NCI-H460 (cell line): ENCODE results near the gene TMEM63C. TPM values are rescaled to one million over a fixed set of nuclear protein-coding genes. Genes with fewer than 3 reads are reported as not detected.

Experiments used
- DNase-seq: peaks from one replicate; pipeline ENCODE4 v3.0.0-alpha.2; 2016; ENCODE audit warnings: low read depth; ENCODE audit errors: extremely low read depth
- total RNA-seq: library from RNA; depleted of rRNA; stranded (reverse); fragments of >200 nt; shearing (Covaris generic); gene quantifications from 2 replicates; pipeline ENCODE4 v1.2.3, GENCODE V29; 2014

Gene TMEM63C
- total RNA-seq, 1 experiment from 2014 or later = not detected

GRCh38 chr14:77219591-77219990 is 38.0 kb downstream of the TMEM63C start:
- no peak for DNase-seq

- no peak for DNase-seq
Measured at GRCh38 chr14:77220246-77221017, 38.8 kb downstream of the TMEM63C start.

GRCh38 chr14:77221241-77221871 is 39.8 kb downstream of the TMEM63C start:
- DNase-seq = no peak

GRCh38 chr14:77222546-77223225 is 41.1 kb downstream of the TMEM63C start:
- no peak for DNase-seq

GRCh38 chr14:77224212-77224611 is 42.6 kb downstream of the TMEM63C start:
- no peak for DNase-seq

- no peak for DNase-seq
Measured at GRCh38 chr14:77225254-77225653, 43.7 kb downstream of the TMEM63C start.

GRCh38 chr14:77225892-77226557 is 44.4 kb downstream of the TMEM63C start:
- no peak for DNase-seq

- no peak for DNase-seq
Measured at GRCh38 chr14:77228056-77228455, 46.5 kb downstream of the TMEM63C start.

- no peak for DNase-seq
Measured at GRCh38 chr14:77230914-77231313, 49.3 kb downstream of the TMEM63C start.

GRCh38 chr14:77231721-77232120 is 50.1 kb downstream of the TMEM63C start:
- no peak for DNase-seq

- no peak for DNase-seq
Measured at GRCh38 chr14:77236814-77237213, 55.2 kb downstream of the TMEM63C start.

GRCh38 chr14:77238356-77238755 is 56.8 kb downstream of the TMEM63C start:
- DNase-seq = no peak

GRCh38 chr14:77238996-77239395 is 57.4 kb downstream of the TMEM63C start:
- DNase-seq = no peak

- DNase-seq = no peak
Measured at GRCh38 chr14:77239412-77239811, 57.8 kb downstream of the TMEM63C start.

- DNase-seq = no peak
Measured at GRCh38 chr14:77240336-77240915, 58.8 kb downstream of the TMEM63C start.

GRCh38 chr14:77241955-77242354 is 60.4 kb downstream of the TMEM63C start:
- no peak for DNase-seq

- no peak for DNase-seq
Measured at GRCh38 chr14:77242752-77243151, 61.2 kb downstream of the TMEM63C start.

- DNase-seq = no peak
Measured at GRCh38 chr14:77243853-77244252, 62.3 kb downstream of the TMEM63C start.

GRCh38 chr14:77245820-77246219 is 64.2 kb downstream of the TMEM63C start:
- DNase-seq = no peak

- no peak for DNase-seq
Measured at GRCh38 chr14:77246784-77247183, 65.2 kb downstream of the TMEM63C start.

GRCh38 chr14:77248666-77249065 is 67.1 kb downstream of the TMEM63C start:
- DNase-seq = no peak
